HepG2 (cell line): ENCODE results near the gene EXPH5. TPM values are rescaled to one million over a fixed set of nuclear protein-coding genes. Genes with fewer than 3 reads are reported as not detected.

Experiments used
- AGO2 ChIP-seq: fragments of 200-400 bp; formaldehyde crosslinking; optimal IDR thresholded peaks from 2 replicates; pipeline ENCODE3; 2017; ENCODE audit warnings: mild to moderate bottlenecking, low read depth, low read length, moderate library complexity
- BCL6 ChIP-seq: IDR thresholded peaks from 2 replicates; pipeline ENCODE4 v1.6.1; 2016; ENCODE audit warnings: missing genetic modification reagents, missing compliant biosample characterization
- BRF2 ChIP-seq: sonication (generic); formaldehyde crosslinking; IDR thresholded peaks from 2 replicates; pipeline ENCODE4 v1.8.1; 2022; ENCODE audit warnings: mild to moderate bottlenecking, missing genetic modification reagents
- CHD2 ChIP-seq: IDR thresholded peaks from 2 replicates; pipeline ENCODE4 v1.6.1; 2011; ENCODE audit warnings: low read depth, low read length, improper control_type of control experiment
- ETV5 ChIP-seq: IDR thresholded peaks from 2 replicates; pipeline ENCODE4 v1.6.1; 2018; ENCODE audit warnings: missing biosample characterization, missing genetic modification reagents, inconsistent platforms, borderline replicate concordance
- HOXA3 ChIP-seq: sonication (generic); formaldehyde crosslinking; IDR thresholded peaks from 2 replicates; pipeline ENCODE4 v1.5.0; 2020; ENCODE audit warnings: missing genetic modification reagents
- MATR3 ChIP-seq: sonication (generic); formaldehyde crosslinking; IDR thresholded peaks from 2 replicates; pipeline ENCODE4 v1.4.0; 2020; ENCODE audit warnings: missing genetic modification reagents
- MIER3 ChIP-seq: IDR thresholded peaks from 2 replicates; pipeline ENCODE4 v1.6.1; 2016; ENCODE audit warnings: missing compliant biosample characterization, borderline replicate concordance
- RBAK ChIP-seq: sonication (generic); formaldehyde crosslinking; IDR thresholded peaks from 2 replicates; pipeline ENCODE4 v1.5.1; 2020; ENCODE audit warnings: mild to moderate bottlenecking, missing genetic modification reagents
- ZBTB7B ChIP-seq: sonication (generic); formaldehyde crosslinking; IDR thresholded peaks from 2 replicates; pipeline ENCODE4 v1.4.0; 2020; ENCODE audit warnings: missing genetic modification reagents
- ZNF260 ChIP-seq: sonication (generic); formaldehyde crosslinking; IDR thresholded peaks from 2 replicates; pipeline ENCODE4 v1.4.0; 2020; ENCODE audit warnings: missing genetic modification reagents, low read depth, mild to moderate bottlenecking, borderline replicate concordance
- ZNF773 ChIP-seq: sonication (generic); formaldehyde crosslinking; IDR thresholded peaks from 2 replicates; pipeline ENCODE4 v1.4.0; 2020; ENCODE audit warnings: missing genetic modification reagents, borderline replicate concordance
- ZSCAN21 ChIP-seq: sonication (generic); formaldehyde crosslinking; IDR thresholded peaks from 2 replicates; pipeline ENCODE4 v1.8.0; 2022; ENCODE audit warnings: mild to moderate bottlenecking, missing genetic modification reagents, moderate library complexity, borderline replicate concordance
- polyA plus RNA-seq, 8 experiments: library from polyadenylated mRNA; depleted of rRNA in 3 of 8; stranded (reverse) in 7 of 8; unstranded in 1 of 8; fragments of >200 nt; fragmentation: Illumina TruSeq in 4 of 8; extraction: Trizol in 4 of 8; gene quantifications; 2 replicates each; pipeline versions ENCODE4 v1.2.1 to v1.2.3, GENCODE V29; 2011 to 2016; ENCODE audit warnings: low read depth in 4 of 8, missing spikeins in 1 of 8, mixed read lengths in 1 of 8; ENCODE audit not compliant: insufficient read depth in 1 of 8
- total RNA-seq, 5 experiments: library from RNA; depleted of rRNA; stranded (reverse); fragments of >200 nt; fragmentation: Illumina TruSeq; extraction: Trizol; gene quantifications; 2 replicates each; pipeline ENCODE4 v1.2.3, GENCODE V29; 2016; ENCODE audit warnings: low read depth in 1 of 5
- TF ChIP-seq, protein P1 (sequence below): sonication (generic); formaldehyde crosslinking; IDR thresholded peaks from 2 replicates; pipeline ENCODE4 v1.9.0; 2021; ENCODE audit warnings: missing genetic modification reagents, borderline replicate concordance
- TF ChIP-seq, protein P2 (sequence below): sonication (generic); formaldehyde crosslinking; IDR thresholded peaks from 2 replicates; pipeline ENCODE4 v1.5.1; 2020; ENCODE audit warnings: mild to moderate bottlenecking, missing genetic modification reagents, borderline replicate concordance
- TF ChIP-seq, protein P3 (sequence below): sonication (generic); formaldehyde crosslinking; IDR thresholded peaks from 2 replicates; pipeline ENCODE4 v1.5.1; 2020; ENCODE audit warnings: missing genetic modification reagents, mild to moderate bottlenecking, borderline replicate concordance
- TF ChIP-seq, protein P4 (sequence below): sonication (generic); formaldehyde crosslinking; IDR thresholded peaks from 2 replicates; pipeline ENCODE4 v1.4.0; 2020; ENCODE audit warnings: mild to moderate bottlenecking, low read depth, missing genetic modification reagents

Gene EXPH5
- total and polyA plus RNA-seq, 2 of the 13 experiments (the other 11 are each of a cell fraction or from before 2014, with no cell fraction given): under 0.01 to 0.02 TPM

- TF ChIP-seq, protein P1, sequence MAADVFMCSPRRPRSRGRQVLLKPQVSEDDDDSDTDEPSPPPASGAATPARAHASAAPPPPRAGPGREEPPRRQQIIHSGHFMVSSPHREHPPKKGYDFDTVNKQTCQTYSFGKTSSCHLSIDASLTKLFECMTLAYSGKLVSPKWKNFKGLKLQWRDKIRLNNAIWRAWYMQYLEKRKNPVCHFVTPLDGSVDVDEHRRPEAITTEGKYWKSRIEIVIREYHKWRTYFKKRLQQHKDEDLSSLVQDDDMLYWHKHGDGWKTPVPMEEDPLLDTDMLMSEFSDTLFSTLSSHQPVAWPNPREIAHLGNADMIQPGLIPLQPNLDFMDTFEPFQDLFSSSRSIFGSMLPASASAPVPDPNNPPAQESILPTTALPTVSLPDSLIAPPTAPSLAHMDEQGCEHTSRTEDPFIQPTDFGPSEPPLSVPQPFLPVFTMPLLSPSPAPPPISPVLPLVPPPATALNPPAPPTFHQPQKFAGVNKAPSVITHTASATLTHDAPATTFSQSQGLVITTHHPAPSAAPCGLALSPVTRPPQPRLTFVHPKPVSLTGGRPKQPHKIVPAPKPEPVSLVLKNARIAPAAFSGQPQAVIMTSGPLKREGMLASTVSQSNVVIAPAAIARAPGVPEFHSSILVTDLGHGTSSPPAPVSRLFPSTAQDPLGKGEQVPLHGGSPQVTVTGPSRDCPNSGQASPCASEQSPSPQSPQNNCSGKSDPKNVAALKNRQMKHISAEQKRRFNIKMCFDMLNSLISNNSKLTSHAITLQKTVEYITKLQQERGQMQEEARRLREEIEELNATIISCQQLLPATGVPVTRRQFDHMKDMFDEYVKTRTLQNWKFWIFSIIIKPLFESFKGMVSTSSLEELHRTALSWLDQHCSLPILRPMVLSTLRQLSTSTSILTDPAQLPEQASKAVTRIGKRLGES: no peak
- TF ChIP-seq CHD2 (no peak), MIER3 (CRISPR knock-in tag) (peak; percentile 56; the same call in 1 of the 2 replicates), ZBTB7B (CRISPR knock-in tag) (no peak), ZNF773 (CRISPR knock-in tag) (no peak), RBAK (CRISPR knock-in tag) (no peak), ETV5 (CRISPR knock-in tag) (peak; percentile 41; the same call in 1 of the 2 replicates), BRF2 (CRISPR knock-in tag) (0 out of 2 replicates have a peak, but pooled peaks have one; percentile 13), BCL6 (CRISPR knock-in tag) (no peak), ZNF260 (no peak), MATR3 (no peak), HOXA3 (CRISPR knock-in tag) (peak; percentile 80), ZSCAN21 (0 out of 2 replicates have a peak, but pooled peaks have one; percentile 12), AGO2 (no peak)
- TF ChIP-seq, protein P2, sequence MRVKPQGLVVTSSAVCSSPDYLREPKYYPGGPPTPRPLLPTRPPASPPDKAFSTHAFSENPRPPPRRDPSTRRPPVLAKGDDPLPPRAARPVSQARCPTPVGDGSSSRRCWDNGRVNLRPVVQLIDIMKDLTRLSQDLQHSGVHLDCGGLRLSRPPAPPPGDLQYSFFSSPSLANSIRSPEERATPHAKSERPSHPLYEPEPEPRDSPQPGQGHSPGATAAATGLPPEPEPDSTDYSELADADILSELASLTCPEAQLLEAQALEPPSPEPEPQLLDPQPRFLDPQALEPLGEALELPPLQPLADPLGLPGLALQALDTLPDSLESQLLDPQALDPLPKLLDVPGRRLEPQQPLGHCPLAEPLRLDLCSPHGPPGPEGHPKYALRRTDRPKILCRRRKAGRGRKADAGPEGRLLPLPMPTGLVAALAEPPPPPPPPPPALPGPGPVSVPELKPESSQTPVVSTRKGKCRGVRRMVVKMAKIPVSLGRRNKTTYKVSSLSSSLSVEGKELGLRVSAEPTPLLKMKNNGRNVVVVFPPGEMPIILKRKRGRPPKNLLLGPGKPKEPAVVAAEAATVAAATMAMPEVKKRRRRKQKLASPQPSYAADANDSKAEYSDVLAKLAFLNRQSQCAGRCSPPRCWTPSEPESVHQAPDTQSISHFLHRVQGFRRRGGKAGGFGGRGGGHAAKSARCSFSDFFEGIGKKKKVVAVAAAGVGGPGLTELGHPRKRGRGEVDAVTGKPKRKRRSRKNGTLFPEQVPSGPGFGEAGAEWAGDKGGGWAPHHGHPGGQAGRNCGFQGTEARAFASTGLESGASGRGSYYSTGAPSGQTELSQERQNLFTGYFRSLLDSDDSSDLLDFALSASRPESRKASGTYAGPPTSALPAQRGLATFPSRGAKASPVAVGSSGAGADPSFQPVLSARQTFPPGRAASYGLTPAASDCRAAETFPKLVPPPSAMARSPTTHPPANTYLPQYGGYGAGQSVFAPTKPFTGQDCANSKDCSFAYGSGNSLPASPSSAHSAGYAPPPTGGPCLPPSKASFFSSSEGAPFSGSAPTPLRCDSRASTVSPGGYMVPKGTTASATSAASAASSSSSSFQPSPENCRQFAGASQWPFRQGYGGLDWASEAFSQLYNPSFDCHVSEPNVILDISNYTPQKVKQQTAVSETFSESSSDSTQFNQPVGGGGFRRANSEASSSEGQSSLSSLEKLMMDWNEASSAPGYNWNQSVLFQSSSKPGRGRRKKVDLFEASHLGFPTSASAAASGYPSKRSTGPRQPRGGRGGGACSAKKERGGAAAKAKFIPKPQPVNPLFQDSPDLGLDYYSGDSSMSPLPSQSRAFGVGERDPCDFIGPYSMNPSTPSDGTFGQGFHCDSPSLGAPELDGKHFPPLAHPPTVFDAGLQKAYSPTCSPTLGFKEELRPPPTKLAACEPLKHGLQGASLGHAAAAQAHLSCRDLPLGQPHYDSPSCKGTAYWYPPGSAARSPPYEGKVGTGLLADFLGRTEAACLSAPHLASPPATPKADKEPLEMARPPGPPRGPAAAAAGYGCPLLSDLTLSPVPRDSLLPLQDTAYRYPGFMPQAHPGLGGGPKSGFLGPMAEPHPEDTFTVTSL: no peak
- TF ChIP-seq, protein P3, sequence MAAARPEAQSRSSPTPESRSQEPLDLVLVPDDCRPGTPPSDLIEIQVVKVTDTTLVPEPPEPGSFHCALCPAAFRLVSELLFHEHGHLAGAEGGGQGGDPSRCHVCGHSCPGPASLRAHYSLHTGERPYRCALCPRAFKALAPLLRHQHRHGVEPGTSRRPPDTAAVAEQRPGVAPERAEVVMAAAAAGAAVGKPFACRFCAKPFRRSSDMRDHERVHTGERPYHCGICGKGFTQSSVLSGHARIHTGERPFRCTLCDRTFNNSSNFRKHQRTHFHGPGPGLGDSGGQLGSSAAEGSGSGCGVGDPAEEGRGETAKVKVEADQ (CRISPR knock-in tag): no peak; the same call in 1 of the 2 replicates
- TF ChIP-seq, protein P4, sequence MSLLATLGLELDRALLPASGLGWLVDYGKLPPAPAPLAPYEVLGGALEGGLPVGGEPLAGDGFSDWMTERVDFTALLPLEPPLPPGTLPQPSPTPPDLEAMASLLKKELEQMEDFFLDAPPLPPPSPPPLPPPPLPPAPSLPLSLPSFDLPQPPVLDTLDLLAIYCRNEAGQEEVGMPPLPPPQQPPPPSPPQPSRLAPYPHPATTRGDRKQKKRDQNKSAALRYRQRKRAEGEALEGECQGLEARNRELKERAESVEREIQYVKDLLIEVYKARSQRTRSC (CRISPR knock-in tag): no peak
These were observed 96.1 kb downstream of the EXPH5 start (continued) for GRCh38 chr11:108497317-108498045.
